Activated CD4-positive, alpha-beta T cell treated with anti-CD3 and anti-CD28 coated beads, Interleukin-2, amount 10 ng/mL, durations not matched to agents 7 days and 5 days (primary cell): ENCODE data around the gene PDE10A. TPM values are rescaled to one million over a fixed set of nuclear protein-coding genes. Genes with fewer than 3 reads are reported as not detected.

ENCODE experiments used
- CTCF ChIA-PET: fragments of 350-600 bp; sonication (Branson Sonifier 250); formaldehyde crosslinking; loops from one replicate; lab custom pipeline; 2021; ENCODE audit warnings: antibody characterized with exemption; lab: Charles Lee
- POLR2A ChIA-PET: fragments of 350-600 bp; sonication (Branson Sonifier 250); formaldehyde crosslinking; loops from one replicate; lab custom pipeline; 2021; ENCODE audit warnings: antibody characterized with exemption; lab: Charles Lee
- DNase-seq: peaks from one replicate; pipeline ENCODE4 v3.0.0-alpha.2; 2020
- H3K27ac Mint-ChIP-seq: one replicate; pipeline ENCODE4 v1.8.0; 2021; ENCODE audit warnings: mild to moderate bottlenecking, moderate library complexity, mixed read lengths
- H3K27me3 Mint-ChIP-seq: one replicate; pipeline ENCODE4 v1.8.0; 2021; ENCODE audit warnings: mixed read lengths
- H3K36me3 Mint-ChIP-seq: one replicate; pipeline ENCODE4 v1.8.0; 2021; ENCODE audit warnings: low read depth, mixed read lengths
- H3K4me1 Mint-ChIP-seq: one replicate; pipeline ENCODE4 v1.8.0; 2021; ENCODE audit warnings: mixed read lengths
- H3K4me3 Mint-ChIP-seq: one replicate; pipeline ENCODE4 v1.8.0; 2021; ENCODE audit warnings: mild to moderate bottlenecking, moderate library complexity, mixed read lengths
- H3K9me3 Mint-ChIP-seq: one replicate; pipeline ENCODE4 v1.8.0; 2021; ENCODE audit warnings: mixed read lengths
- total RNA-seq, 2 experiments: library from RNA; stranded (reverse); gene quantifications; one replicate each; pipeline ENCODE4 v1.2.3, GENCODE V29; 2021

PDE10A gene
- total RNA-seq, 2 experiments from 2014 or later, result not detected

GRCh38 chr6:165441181-165441580 is 221.9 kb downstream of the PDE10A start:
- no peaks in the 10 kb centered on the region for H3K36me3 Mint-ChIP-seq
- no peaks in the 10 kb centered on the region for H3K4me1 Mint-ChIP-seq
- POLR2A ChIA-PET, result no interaction called here
- peaks cover 1% of the 10 kb centered on the region for H3K27me3 Mint-ChIP-seq
- H3K9me3 Mint-ChIP-seq, result no peaks in the 10 kb centered on the region
- DNase-seq, result no peak
- H3K4me3 Mint-ChIP-seq, result no peak overlapping the region
- CTCF ChIA-PET, result no interaction called here
- no peak overlapping the region for H3K27ac Mint-ChIP-seq

DNA sequence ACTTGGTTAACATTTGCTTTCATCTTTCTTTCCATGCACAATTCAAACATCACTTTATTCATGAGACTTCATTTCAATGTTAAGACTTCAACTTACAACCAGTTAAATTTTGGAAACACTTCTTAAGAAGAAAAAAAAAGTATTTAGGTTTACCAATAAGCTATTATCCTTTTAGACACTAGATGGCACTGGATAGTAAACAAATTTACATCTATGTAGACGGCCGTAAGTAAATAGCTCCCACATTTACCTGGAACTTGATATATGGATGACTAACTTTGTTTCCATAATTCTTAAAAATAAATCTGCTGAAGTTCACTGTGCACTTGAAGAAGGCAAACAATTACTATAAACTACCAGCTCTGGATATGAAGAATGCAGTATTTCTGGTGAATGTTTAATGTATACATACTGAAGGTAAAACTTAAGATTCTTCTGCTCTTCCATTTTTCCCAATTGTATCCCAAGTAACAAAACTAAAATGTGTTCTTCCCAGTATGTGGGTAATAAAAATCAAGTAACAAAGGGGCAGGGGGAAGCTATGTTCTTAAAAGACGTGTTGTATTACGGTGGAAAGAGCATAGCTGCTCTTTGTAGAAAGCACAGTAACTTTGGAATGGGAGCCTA is 223.0 kb downstream of the PDE10A start:
- ChIA-PET POLR2A (no interaction called here), CTCF (no interaction called here)
- DNase-seq, result no peak
- H3K27ac Mint-ChIP-seq, result no peak overlapping the region
- no peaks in the 10 kb centered on the region for H3K36me3 Mint-ChIP-seq
- H3K9me3 Mint-ChIP-seq, result no peaks in the 10 kb centered on the region
- H3K27me3 Mint-ChIP-seq, result peaks cover 1% of the 10 kb centered on the region
- no peak overlapping the region for H3K4me3 Mint-ChIP-seq
- H3K4me1 Mint-ChIP-seq, result no peaks in the 10 kb centered on the region

DNA sequence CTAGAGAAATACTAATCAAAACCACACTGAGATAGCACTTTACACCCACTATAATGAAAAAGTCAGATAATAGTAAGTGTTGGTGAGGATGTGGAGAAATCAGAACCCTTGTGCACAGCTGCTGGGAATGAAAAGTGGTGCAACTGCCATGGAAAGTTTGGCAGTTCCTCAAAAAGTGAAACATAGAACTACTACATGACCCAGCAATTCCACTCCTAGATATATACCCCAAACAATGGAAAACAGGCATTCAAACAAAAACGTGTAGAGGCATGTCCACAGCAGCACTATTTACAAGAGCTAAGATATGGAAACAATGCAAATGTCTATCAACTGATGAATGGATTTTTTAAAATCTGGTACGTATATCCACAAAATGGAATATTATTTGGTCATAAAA is 236.1 kb downstream of the PDE10A start:
- DNase-seq, result no peak
- ChIA-PET POLR2A (no interaction called here), CTCF (interaction anchor here (0.8 kb wide), 1 partner anchor 19 kb away, joined by 3 read pairs; no protein-coding TSS in a partner anchor)
- H3K9me3 Mint-ChIP-seq, result no peaks in the 10 kb centered on the region
- H3K27ac Mint-ChIP-seq, result no peak overlapping the region
- no peak overlapping the region for H3K4me3 Mint-ChIP-seq
- no peaks in the 10 kb centered on the region for H3K27me3 Mint-ChIP-seq
- H3K36me3 Mint-ChIP-seq, result no peaks in the 10 kb centered on the region
- no peaks in the 10 kb centered on the region for H3K4me1 Mint-ChIP-seq

DNA sequence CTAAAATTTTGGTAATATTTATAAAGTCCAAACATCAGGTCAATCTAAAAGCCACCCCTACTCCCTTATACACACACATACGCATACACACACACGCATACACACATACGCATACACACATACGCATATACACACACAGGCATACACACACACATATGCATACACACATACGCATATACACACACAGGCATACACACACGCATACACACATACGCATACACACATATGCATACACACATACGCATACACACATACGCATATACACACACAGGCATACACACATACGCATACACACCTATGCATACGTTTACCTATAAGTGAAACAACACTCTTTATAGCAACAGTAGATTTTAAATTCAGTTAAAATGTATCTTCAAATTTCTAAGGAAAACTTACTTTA is 240.8 kb downstream of the PDE10A start:
- no peak overlapping the region for H3K27ac Mint-ChIP-seq
- CTCF ChIA-PET, result no interaction called here

GRCh38 chr6:165417278-165417865 is 245.7 kb downstream of the PDE10A start:
- Mint-ChIP-seq H3K9me3 (no peaks in the 10 kb centered on the region), H3K4me3 (no peak overlapping the region), H3K27me3 (no peaks in the 10 kb centered on the region), H3K36me3 (no peaks in the 10 kb centered on the region), H3K4me1 (no peaks in the 10 kb centered on the region), H3K27ac (no peak overlapping the region)
- no peak for DNase-seq
- POLR2A ChIA-PET, result no interaction called here
- CTCF ChIA-PET, result no interaction called here

More for the DNA sequence above, 240.8 kb downstream of the PDE10A start:
- H3K4me3 Mint-ChIP-seq, result no peak overlapping the region
- H3K36me3 Mint-ChIP-seq, result no peaks in the 10 kb centered on the region
- POLR2A ChIA-PET, result no interaction called here
- H3K9me3 Mint-ChIP-seq, result no peaks in the 10 kb centered on the region
- no peak for DNase-seq
- H3K4me1 Mint-ChIP-seq, result no peaks in the 10 kb centered on the region
- no peaks in the 10 kb centered on the region for H3K27me3 Mint-ChIP-seq

- no peaks in the 10 kb centered on the region for H3K36me3 Mint-ChIP-seq
- CTCF ChIA-PET, result interaction anchor here (1.2 kb wide), 1 partner anchor 10 kb away, joined by 4 read pairs; no protein-coding TSS in a partner anchor
- no peaks in the 10 kb centered on the region for H3K27me3 Mint-ChIP-seq
- no peak overlapping the region for H3K27ac Mint-ChIP-seq
- DNase-seq, result no peak
- POLR2A ChIA-PET, result no interaction called here
- H3K9me3 Mint-ChIP-seq, result no peaks in the 10 kb centered on the region
- no peaks in the 10 kb centered on the region for H3K4me1 Mint-ChIP-seq
- no peak overlapping the region for H3K4me3 Mint-ChIP-seq
These were observed 258.3 kb downstream of the PDE10A start for GRCh38 chr6:165404697-165405096.

GRCh38 chr6:165404296-165404695 is 258.7 kb downstream of the PDE10A start:
- ChIA-PET CTCF (interaction anchor here (1.2 kb wide), 1 partner anchor 10 kb away, joined by 4 read pairs; no protein-coding TSS in a partner anchor), POLR2A (no interaction called here)
- no peak overlapping the region for H3K27ac Mint-ChIP-seq

DNA sequence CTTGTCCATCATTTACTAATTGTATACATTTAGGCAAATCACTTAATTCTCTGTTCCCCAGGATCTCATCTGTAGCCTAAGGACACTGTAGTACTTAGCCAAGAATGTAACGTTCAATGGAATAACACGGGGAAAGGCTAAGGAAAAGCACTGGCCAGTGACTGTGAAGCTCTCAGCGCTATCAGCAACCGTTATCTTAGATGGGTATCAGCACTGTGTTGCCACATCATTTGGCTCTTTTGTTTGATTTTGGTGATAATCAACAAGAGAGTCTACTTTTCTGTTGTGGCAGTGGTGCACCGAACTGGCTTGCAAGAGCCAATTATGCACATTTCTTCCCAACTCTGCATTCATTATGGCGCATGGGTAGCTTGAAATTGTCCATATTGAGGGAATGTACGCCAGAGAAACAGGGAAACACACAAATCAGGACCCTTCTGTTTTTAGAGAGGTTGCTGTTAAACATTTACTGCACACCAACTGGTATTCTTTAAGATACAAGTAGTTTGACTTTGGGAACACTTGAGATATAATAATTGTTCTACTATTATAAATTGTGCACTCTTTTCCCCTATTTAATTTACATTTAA is 259.9 kb downstream of the PDE10A start:
- no peaks in the 10 kb centered on the region for H3K27me3 Mint-ChIP-seq
- ChIA-PET POLR2A (no interaction called here), CTCF (no interaction called here)
- no peaks in the 10 kb centered on the region for H3K36me3 Mint-ChIP-seq
- DNase-seq, result no peak
- H3K4me3 Mint-ChIP-seq, result no peak overlapping the region
- H3K27ac Mint-ChIP-seq, result no peak overlapping the region
- H3K4me1 Mint-ChIP-seq, result no peaks in the 10 kb centered on the region
- no peaks in the 10 kb centered on the region for H3K9me3 Mint-ChIP-seq

More at GRCh38 chr6:165404296-165404695, 258.7 kb downstream of the PDE10A start:
- Mint-ChIP-seq H3K4me3 (no peak overlapping the region), H3K27me3 (no peaks in the 10 kb centered on the region), H3K36me3 (no peaks in the 10 kb centered on the region), H3K4me1 (no peaks in the 10 kb centered on the region), H3K9me3 (no peaks in the 10 kb centered on the region)
- no peak for DNase-seq

DNA sequence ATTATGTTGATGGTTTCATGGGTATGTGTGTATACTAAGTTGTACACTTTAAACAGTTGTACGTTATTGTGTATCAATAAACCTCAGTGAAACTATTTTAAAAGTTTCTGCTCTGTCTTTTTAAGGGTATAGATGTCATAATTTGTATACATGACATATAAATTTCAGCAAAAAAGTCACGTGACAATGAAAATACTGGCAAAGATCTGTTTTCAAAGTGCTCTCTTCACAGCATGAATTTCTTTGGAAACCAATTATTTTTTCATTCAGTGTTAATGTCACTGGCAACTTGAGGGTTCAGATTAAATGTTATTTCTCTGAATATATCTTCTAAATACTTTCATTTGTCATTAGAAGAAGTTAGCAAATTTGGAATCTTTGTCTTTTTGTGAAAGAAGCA is 261.9 kb downstream of the PDE10A start:
- no peaks in the 10 kb centered on the region for H3K4me1 Mint-ChIP-seq
- ChIA-PET POLR2A (no interaction called here), CTCF (no interaction called here)
- no peak overlapping the region for H3K4me3 Mint-ChIP-seq
- no peaks in the 10 kb centered on the region for H3K27me3 Mint-ChIP-seq
- no peak for DNase-seq
- no peaks in the 10 kb centered on the region for H3K36me3 Mint-ChIP-seq
- H3K27ac Mint-ChIP-seq, result no peak overlapping the region
- no peaks in the 10 kb centered on the region for H3K9me3 Mint-ChIP-seq

DNA sequence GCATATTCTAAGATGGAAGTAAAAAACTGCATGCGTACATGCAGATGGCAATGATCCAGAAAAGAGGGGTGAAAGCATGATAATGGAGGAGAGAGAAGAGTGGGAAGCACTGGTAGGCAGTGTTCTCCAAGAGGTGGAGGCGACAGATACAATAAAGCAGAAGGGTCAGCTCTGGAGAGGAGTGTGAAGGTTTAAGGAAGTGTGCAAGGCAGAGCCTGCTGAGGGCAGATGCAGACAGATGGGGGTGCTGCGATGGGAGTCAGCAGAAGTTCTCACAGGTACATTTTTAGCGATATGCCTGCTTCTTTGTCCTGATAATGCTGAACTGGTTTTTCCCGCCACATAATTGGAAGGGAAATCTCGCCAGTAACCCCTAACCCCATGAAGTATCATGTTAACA is 272.6 kb downstream of the PDE10A start:
- Mint-ChIP-seq H3K36me3 (no peaks in the 10 kb centered on the region), H3K4me3 (no peak overlapping the region), H3K9me3 (no peaks in the 10 kb centered on the region), H3K27ac (no peak overlapping the region), H3K4me1 (no peaks in the 10 kb centered on the region), H3K27me3 (no peaks in the 10 kb centered on the region)
- POLR2A ChIA-PET, result no interaction called here
- CTCF ChIA-PET, result no interaction called here
- no peak for DNase-seq

DNA sequence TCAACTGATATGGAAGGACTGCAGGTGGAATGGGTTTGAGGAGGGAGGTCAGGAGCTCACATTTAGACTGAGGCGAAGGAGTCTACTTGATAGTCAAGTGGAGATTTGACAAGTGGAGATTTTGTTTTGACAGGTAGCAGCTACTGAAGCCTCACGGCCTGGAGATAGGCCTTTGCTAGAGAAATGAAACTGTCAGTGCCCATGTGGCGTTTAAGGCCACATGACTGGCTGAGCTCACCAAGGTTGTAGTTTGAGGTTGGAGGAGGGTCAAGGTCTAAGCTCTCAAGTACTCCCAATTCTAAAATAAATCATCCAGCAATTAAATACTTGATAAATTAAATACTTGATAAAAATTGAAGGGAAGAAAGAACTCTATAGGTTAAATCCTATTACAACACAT is 273.5 kb downstream of the PDE10A start:
- no peaks in the 10 kb centered on the region for H3K36me3 Mint-ChIP-seq
- DNase-seq, result no peak
- no peak overlapping the region for H3K4me3 Mint-ChIP-seq
- POLR2A ChIA-PET, result no interaction called here
- CTCF ChIA-PET, result no interaction called here
- peaks cover 4% of the 10 kb centered on the region for H3K9me3 Mint-ChIP-seq
- no peak overlapping the region for H3K27ac Mint-ChIP-seq
- H3K27me3 Mint-ChIP-seq, result no peaks in the 10 kb centered on the region
- H3K4me1 Mint-ChIP-seq, result no peaks in the 10 kb centered on the region

DNA sequence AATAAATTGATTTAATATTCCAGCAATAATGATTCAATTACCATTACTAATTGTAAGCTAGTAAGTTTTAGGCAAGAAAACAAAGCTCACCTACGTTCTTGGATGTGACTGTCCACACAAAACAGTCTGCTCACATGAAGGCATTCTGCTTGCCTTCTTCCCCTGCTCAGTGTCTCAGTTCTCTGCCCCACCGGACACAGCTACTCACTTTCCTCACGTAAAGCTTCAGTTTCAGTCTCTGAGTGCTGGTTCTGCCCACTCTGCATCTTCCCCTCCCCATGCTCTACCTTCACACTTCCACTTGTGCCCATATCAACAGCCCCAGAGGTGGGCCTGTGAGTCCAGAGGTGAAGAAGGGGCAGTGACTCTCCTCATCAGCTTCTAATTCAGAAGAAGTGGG is 279.7 kb downstream of the PDE10A start:
- ChIA-PET CTCF (no interaction called here), POLR2A (no interaction called here)
- DNase-seq, result no peak
- H3K27me3 Mint-ChIP-seq, result no peaks in the 10 kb centered on the region
- no peaks in the 10 kb centered on the region for H3K4me1 Mint-ChIP-seq
- peaks cover 4% of the 10 kb centered on the region for H3K9me3 Mint-ChIP-seq
- no peak overlapping the region for H3K4me3 Mint-ChIP-seq
- no peak overlapping the region for H3K27ac Mint-ChIP-seq
- no peaks in the 10 kb centered on the region for H3K36me3 Mint-ChIP-seq

DNA sequence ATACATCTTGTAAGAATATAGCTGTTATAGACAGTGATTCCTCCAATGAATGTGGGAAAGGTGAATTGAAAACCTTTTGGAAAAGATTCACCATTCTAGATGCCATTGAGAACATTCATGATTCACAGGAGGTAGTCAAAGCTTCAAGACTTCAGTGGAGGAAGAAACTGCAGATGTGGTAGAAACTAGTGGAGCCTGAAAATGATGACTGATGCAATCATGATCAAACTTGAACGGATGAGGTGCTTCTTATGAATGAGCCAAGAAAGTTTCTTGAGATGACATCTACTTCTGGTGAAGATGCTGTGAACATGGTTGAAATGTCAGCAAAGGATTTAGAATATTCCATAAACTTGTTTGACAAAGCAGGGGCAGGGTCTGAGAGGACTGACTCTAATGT is 286.9 kb downstream of the PDE10A start:
- Mint-ChIP-seq H3K27ac (no peak overlapping the region), H3K36me3 (no peaks in the 10 kb centered on the region), H3K4me3 (no peak overlapping the region), H3K4me1 (no peaks in the 10 kb centered on the region), H3K27me3 (no peaks in the 10 kb centered on the region), H3K9me3 (peaks cover 2% of the 10 kb centered on the region)
- ChIA-PET CTCF (no interaction called here), POLR2A (no interaction called here)
- no peak for DNase-seq
